Stimulated activated CD4-positive, alpha-beta T cell treated with anti-CD3 and anti-CD28 coated beads, Interleukin-4, amount 100 ng/mL, for 24 hours (primary cell): ENCODE data around the gene BFSP2.
"Not testable (repeated sequence)": the region's sequence is repeated elsewhere in the genome, so short reads cannot be mapped to it uniquely, and the experiment has no call there.

Experiments
- DNase-seq: peaks from one replicate; pipeline ENCODE4 v3.0.0-alpha.2; 2020

The BFSP2 gene

DNA sequence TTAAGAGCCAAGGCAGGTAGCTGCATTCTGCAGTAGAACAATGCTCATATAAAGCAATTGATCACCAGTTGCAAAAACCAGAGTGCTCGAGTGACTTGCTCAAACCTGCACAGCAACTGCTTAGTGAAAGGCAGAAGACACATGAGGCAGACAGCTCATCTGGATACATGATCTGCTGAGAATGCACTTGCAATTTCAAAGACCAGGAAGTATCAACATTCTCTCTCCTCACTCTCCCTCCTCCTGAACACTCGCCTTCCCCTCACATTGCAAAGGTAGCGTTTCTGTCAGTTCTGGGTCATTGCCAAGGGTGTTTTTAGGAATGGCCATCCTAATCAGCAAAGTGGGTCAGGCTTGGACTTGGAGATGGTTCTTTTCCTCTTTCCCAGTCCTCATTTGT, 61.0 kb downstream of the BFSP2 start:
- no peak for DNase-seq

DNA sequence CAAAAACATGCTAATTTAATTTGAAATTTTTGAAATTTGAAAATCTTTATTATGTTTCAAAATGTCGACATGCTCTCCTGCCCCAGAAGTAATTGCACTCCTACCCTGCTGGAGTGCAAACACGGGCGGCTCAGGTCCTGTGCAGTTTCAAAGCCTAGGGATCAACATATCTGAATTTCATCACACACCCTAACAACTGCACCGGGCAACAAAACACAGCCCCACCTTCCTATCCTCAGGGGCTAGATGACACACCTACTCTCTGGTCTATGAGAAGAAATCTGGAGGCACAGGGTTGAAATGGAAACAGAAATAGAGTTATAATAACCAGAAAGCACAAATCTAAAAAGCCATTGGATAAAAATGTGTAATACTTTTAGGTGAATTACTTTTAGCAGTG, 61.4 kb downstream of the BFSP2 start:
- no peak for DNase-seq

DNA sequence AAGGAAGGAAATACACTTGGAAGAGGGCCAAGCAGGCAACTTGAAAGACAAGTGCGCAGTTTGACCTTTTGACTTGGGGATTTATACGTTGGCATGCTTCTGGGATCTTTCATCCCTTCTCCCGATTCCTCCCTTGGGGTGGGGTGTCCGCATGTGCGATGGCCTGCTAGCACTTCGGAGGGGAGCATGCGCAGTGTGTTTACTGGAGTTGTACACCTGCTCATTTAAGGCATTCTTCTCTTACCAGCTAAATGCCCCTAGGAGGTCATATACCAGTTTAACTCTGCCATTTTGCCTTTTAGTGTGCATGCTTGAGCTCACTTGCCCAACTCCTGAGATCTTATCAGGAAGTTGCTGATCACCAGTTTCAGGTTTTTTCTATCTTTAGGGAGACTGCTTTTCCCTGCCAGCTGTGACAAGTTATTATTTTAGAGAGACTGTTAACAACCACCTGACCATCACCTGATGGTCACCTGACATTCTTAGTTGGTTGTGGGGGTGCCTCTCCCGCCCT, 63.5 kb downstream of the BFSP2 start:
- DNase-seq, result no peak

DNA sequence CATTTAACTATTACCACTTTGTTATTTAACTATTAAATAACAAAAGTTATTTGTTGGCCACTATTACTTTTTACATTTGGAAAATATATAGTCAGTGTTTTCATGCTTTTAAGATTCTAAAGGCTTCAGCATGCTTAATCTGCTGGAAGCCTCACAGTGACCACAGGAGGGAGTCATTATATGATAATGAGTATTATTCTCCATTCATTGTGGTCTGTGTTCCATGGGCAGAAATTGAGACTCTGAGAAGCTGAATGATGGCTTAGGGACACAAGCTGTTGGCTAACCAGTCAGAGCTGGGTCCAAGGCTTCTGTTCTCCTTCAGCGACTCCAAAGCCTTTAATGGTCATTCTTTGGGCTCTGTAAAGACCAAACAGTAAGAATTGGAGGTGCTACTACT, 64.7 kb downstream of the BFSP2 start:
- DNase-seq, result no peak

DNA sequence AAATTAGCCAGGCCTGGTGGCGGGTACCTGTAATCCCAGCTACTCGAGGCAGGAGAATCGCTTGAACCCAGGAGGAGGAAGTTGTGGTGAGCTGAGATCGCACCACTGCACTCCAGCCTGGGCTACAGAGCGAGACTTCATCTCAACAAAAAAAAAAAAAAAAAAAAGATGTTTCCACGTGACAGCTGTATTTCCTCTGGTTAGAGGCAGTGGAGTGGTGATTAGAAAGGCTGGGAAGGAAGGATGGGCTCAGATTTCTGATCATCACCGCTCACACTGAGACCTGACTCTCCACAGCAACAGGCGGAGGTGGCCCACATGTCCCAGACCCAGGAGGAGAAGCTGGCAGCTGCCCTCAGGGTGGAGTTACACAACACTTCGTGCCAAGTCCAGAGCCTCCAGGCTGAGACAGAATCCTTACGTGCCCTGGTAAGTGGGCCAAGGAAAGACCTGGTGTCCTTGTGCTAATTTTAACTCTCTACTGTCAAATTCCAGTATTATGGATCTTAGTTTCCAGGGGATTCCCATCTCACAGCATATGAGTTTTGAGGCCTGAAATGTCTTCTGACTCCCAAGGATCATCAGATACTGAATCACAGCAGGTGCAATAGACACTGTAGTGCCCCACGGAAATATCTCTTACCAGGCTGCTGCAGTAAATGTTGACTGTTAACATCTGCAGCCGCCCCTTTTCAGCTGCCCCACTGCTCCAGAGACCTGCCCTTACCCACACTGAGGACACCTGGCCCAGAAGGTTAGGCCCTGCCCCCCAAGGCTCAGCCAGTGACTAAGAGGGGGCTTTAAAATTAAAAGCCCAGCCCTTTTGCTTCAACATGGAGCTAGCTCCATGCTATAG, 66.9 kb downstream of the BFSP2 start:
- no peak for DNase-seq

DNA sequence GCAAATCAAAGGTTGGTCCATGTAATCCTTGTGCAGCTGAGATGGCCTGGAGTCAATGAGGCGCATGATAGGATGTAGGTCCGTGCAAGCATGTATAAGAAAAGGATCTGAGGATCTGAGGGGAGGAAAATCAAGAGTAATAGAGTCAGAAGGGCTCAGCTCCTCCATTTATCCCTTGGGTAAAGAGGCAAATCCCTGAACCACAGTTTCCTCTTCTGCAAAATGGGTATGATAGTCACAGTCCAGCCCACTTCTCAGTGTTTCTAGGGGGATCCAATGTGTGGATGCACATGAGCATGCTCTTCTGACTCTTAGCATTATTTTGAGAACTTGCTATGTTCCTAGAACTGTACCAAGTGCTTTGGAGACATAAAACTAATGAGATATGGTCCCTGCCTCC, 67.9 kb downstream of the BFSP2 start:
- no peak for DNase-seq

DNA sequence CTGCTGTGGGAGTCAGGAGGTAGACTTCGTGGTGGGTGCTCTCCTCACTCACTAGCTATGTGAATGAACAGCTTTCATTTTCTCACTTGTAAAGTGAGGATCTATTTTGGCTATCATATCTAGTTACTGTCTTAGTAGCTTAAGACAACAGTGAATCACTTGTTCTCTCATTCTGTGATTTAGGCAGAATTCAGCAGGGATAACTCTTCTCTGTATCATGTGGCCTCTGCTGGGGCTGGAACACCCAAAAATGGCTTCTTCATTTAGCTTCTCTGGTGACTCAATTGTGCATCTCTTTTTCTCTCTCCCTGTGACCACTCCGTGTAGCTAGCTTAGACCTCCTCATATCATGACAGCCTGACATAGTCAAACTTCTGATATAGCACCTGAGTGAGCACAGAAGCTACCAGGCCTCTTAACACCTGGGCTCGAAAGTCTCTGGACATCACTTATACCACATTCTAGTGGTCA, 68.4 kb downstream of the BFSP2 start:
- no peak for DNase-seq

DNA sequence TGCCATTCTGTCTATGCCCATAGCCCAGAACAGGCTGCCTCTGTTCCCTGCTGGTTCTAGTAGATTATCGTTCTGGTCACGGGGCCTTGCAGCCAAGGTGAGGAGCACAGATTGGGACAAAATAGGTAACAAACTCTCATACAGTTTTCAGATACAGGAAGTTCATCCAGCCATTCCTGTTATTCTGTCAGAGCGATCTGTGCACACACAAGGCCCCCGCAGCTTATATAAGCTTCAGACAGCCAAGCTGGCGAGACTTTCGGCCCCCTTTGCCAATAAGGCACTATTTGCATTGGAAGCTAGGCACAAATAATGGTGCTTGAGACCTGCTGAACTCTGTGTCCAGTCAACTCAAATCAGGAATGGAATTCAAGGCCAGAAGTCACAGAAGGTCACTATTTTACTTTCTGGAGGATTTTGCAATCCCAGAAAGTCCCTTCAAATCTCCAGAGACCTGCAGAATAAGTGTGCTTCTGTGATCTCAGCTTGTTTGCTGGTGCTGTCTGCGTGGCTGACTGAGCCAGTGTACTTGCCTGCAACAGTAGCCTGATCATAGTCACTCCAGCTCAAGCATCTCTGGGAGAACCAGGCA, 69.4 kb downstream of the BFSP2 start:
- DNase-seq, result no peak

DNA sequence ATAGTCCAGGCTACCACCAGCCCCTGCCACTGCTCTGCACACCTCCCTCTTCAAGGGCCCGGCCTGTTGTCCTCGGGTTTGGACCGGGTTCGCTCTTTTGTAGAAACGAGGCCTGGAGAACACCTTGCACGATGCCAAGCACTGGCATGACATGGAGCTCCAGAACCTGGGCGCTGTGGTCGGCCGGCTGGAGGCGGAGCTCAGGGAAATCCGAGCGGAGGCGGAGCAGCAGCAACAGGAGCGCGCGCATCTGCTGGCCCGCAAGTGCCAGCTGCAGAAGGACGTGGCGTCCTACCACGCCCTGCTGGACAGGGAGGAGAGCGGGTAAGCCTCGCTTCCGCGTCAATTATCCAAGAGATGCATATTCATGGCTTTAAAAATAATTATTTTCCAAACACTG, 72.4 kb downstream of the BFSP2 start:
- DNase-seq, result no peak

DNA sequence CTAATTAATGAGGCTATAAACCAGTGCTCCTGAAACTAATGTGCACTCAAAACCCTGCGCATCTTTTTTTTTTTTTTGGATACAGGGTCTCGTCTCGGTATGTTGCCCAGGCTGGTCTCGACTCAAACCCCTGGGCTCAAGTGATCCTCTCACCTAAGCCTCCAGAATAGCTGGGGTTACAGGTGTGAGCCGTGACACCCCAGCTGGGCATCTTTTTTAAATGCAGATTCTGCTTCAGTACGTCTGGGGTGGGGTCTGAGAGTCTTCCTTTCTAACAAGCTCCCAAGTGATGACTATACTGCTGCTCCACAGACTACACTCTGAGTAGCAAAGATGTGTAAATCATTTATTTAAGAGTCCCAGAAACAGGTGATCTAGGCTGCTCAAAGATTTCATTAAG, 73.0 kb downstream of the BFSP2 start:
- DNase-seq, result no peak

DNA sequence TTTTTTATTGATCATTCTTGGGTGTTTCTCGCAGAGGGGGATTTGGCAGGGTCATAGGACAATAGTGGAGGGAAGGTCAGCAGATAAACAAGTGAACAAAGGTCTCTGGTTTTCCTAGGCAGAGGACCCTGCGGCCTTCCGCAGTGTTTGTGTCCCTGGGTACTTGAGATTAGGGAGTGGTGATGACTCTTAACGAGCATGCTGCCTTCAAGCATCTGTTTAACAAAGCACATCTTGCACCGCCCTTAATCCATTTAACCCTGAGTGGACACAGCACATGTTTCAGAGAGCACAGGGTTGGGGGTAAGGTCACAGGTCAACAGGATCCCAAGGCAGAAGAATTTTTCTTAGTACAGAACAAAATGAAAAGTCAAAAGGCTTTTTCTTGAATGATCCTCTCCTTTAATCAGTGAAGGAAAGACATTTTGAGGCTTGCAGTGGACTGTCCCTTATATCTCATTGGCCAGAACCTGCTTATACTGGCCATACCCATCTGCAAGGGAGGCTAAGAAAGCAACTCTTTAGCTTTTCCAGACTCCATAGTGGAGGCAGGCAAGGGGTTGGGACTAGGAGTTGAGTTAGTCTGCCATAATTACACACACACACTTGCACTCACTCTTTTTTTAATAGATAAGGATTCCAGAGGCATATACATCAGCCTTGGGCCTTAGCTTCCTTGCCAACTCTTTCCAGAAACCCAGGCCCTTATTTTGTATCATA, 73.8 kb downstream of the BFSP2 start:
- DNase-seq, result not testable (repeated sequence)

DNA sequence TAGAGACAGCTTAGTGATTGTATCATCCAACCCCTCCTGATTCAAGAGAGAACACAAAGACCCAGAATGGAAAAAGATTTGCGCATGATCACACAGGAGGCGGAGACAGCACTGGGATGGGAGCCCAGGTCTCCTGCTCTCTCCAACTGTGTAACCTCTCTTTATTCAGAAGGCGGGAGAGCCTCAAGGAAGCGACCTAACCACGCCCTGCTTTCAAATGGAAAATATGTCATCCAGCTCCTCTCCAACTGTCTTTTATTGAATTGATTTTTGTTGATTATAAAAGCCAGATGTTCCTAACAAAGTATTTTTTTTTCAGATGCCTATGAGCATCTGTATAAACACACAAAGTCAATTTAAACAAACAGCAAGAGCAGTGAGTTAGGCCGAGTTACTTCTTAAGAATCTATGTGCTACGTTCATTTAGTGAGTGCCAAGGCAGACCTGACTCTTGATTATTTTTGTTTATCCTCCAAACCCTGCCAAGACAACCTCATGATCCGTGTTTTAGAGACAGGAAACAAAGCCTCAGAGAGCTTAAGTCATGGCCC, 74.5 kb downstream of the BFSP2 start:
- DNase-seq, result no peak

DNA sequence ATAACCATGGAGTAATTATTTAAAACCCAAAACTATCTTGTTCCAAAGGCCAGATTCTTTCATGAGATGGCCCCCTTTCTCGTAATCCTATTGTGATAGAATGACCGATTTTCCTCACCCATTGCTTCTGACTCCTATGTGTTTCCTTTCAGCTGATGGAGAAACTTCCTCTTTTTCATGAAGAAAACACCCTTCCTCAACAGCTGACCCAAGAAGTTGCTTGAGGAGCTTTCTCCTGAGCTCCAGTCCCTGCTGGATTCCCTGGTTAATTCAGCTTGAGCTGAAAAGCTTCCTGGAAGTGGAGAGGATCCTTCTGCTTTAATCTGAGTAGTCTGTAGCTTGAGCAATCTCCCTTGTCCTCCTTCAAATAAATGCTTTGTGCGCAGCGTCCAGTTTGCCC, 75.0 kb downstream of the BFSP2 start:
- no peak for DNase-seq

DNA sequence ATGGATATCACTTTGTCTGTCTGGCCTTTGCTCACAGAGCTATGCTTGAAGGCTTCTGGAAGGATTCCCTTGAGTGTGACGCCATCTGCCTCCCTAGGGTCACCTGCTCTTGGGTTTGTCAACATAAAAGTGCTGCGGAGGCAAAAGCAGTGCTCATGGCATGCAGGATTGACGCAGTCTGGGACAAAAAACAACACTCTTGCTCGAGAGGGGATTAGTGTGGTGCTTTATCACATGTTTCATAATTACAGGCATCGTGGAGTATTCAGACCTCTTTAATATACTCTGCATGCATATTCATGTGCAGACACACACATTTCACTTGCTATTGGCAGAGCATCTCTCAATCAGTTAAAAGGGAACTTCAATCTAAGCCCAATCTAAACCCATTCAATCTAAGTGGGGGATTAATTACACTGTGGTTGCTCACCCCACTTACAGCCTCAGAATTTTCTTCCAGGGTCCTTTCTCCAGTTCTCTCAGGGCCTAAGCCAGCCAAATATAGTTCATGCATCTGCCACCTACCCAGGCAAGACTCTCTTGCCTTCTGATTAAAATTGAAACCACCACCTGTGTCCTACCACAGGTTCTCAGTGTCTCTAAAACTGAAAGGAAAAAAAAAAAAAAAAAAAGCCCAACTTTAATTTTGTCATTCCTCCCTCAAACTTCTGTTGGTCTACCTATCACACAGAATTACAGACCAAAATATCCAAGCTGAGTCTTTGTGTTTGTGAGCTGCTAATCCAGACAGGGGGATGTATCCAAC, 75.6 kb downstream of the BFSP2 start:
- no peak for DNase-seq

DNA sequence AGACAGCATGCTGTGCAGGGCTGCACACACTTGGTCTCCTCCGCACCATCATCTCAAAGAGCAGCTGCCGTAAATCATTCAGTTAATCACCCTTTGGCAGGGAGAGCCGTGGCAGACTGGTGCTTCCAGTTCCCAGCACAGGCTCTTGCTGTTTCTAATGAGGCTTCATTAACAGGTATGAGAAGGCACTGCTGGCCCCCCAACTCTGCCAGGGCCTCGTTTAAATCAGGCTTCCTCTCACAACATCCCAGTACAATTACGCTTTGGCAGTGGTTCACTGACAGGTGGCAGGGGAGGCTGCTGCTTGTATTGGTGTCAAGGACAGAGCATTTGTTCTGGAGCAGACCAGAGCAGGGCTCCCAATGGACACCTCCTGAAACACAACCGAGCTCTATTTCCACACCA, 77.1 kb downstream of the BFSP2 start:
- no peak for DNase-seq

DNA sequence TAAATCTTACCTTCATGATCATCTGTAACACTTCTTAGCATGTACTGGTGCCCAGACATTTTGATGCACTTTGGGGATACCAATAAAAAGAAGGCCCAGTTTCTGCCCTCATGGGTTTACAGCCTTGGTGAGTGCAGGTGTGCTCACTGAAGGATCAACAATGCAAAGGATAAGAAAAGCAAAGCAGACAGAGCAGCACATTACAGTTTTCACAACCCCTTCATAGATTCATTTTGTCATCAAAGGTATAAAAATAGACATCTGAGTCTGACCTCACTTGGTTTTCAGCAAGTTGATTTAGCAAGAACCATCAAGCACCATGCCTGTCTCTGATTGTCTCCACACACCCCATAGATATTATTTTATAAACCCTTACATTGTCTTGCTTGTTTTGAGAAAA, 77.6 kb downstream of the BFSP2 start:
- no peak for DNase-seq

DNA sequence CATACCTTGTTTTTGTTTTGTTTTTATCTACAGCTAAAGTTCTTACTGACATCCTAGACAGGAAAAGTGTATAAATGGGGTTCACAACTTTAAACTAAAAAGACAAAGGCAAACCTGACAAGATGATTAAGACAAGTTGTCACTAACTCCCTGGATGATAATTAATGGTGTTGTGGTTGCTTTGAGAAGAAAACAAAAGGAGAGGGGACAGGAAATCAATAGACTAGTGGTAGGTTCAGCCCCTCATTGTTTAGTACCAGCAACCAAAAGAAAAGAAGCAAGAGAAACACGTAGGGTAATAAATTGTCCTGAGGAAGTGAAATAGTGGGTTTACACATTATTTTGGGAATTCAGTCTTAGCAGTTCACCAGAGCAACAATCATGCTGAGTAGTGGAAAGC, 78.8 kb downstream of the BFSP2 start:
- no peak for DNase-seq

DNA sequence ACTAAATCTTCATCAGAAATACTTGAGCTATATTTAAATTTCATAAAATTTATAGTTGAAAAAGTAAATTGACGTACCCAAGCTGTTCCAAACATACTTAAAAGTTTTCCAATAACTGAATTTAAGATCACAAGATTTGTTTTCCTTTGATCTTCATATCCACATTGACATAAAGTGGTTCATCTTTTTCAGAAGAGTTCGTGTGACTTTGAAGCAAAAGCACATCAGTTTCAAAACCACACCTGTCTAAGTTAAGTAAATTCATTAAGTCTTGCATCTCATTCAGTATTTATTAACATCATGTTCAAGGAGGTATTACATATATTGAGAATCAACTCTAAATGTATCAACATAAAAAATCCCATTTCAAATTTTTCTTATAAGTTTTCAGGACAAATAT, 79.5 kb downstream of the BFSP2 start:
- DNase-seq, result no peak

DNA sequence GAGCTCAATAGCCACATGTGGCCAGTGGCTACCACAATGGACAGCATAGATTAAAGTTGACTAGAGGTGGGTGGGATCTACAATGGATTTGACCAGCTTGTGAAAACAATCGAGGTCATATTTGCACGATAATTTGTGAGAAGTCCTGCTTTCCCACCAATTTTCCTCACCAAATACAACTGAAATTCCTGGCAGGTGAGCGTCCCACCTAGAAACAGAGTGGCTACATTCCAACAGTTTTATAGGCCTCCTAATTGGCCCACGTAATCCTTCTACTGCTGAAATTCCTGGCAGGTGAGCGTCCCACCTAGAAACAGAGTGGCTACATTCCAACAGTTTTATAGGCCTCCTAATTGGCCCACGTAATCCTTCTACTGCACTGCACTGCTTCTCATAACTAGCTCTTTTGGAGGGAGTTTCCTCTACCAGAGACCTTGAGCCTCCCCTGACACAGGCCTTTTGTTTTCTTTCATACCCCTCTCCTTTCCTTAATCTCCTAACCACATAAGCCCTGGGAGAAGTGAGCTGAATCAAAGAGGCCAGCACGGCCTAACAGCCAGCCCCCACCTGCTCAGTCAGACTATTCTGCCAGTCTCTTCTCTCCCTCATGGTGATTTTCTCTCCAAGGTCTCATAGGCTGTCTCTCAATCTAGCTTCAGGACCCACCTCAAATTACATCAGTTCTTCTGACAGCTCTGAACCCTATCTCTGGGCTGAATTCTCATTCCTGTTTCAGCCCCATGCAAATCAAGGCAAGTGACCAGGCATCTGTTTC, 80.2 kb downstream of the BFSP2 start:
- no peak for DNase-seq

DNA sequence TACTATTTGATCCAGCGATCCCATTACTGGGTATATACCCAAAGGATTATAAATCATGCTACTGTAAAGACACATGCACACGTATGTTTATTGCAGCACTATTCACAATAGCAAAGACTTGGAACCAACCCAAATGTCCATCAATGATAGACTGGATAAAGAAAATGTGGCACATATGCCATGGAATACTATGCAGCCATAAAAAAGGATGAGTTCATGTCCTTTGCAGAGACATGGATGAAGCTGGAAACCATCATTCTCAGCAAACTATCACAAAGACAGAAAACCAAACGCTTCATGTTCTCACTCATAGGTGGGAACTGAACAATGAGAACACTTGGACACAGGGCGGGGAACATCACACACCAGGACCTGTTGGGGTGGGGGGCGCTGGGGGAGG, 82.6 kb downstream of the BFSP2 start:
- DNase-seq, result not testable (repeated sequence)

DNA sequence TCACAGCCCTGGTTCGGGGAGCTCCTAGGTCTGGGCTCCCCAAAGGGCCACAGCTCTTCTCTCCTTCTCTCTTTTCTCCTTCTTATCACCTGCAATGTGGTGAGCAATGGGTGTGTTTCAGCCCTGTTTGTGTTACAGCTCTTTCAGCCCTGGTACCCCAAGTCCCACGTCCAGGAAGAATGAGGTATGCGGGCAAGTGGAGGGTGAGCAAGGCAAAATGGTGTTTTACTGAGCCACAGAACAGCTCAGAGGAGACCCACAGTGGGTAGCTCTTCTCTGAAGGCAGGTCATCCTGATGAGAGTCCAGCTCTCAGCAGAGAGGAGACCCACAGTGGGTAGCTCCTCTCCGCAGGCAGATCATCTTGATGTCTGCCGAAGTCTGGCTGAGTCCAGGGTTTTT, 86.8 kb downstream of the BFSP2 start:
- no peak for DNase-seq

DNA sequence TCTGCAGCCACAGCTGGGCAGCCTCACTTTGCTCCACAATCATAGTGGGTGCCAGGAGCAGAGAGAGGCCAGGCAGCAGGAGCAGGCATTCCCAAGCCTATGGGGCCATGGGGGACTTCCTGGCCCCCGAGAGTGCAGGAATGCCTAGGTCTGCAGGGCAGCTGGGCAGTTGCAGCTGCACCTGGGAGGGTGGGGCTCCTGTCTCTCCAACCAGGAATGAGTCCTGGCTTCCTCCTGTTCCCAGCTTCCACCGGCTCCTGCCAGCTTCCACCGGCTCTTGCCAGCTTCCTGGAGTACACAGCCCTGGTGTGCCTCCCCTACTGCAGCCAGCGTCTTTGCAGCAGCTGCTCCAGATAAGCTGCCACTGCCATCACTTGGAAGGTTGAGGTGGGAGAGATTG, 87.3 kb downstream of the BFSP2 start:
- DNase-seq, result no peak
